PC-3 (cell line): ENCODE data around the gene PCNT. TPM values are rescaled to one million over a fixed set of nuclear protein-coding genes. Genes with fewer than 3 reads are reported as not detected.
A peak's percentile ranks its signal among the peaks of the same experiment; 100 is the strongest.

ENCODE experiments used
- ATAC-seq: fragments of 200-7000 bp; cut with Tn5 transposase; 2 replicates; pipeline ENCODE4 v1.9.1; 2020; ENCODE audit warnings: mild to moderate bottlenecking, moderate library complexity
- BruUV-seq: library from RNA; stranded (reverse); fragments of 400-500 nt; replicated peaks from 2 replicates; lab custom pipeline; 2021; lab: Mats Ljungman, UMichigan
- CTCF ChIA-PET: fragments of 300-600 bp; sonication (Branson Sonifier 250); formaldehyde crosslinking; loops from one replicate; lab custom pipeline; 2022; ENCODE audit warnings: antibody characterized with exemption; lab: Charles Lee
- POLR2A ChIA-PET: fragments of 300-600 bp; sonication (Branson Sonifier 250); formaldehyde crosslinking; loops from one replicate; lab custom pipeline; 2022; ENCODE audit warnings: antibody characterized with exemption; ENCODE audit not compliant: unreplicated experiment; lab: Charles Lee
- DNase-seq: peaks from one replicate; pipeline ENCODE4 v3.0.0-alpha.2; 2015
- H2AFZ ChIP-seq: fragments of 300-600 bp; sonication (generic); 2 replicates; pipeline ENCODE4 v1.6.0; 2016; ENCODE audit warnings: antibody characterized with exemption, low read length
- H3F3A ChIP-seq: fragments of 300-600 bp; sonication (generic); one replicate; pipeline ENCODE4 v1.6.0; 2017; ENCODE audit warnings: antibody characterized with exemption, low read length, control low read depth, mild to moderate bottlenecking; ENCODE audit not compliant: unreplicated experiment
- H3K27ac ChIP-seq: fragments of 300-600 bp; sonication (generic); 2 replicates; pipeline ENCODE4 v1.5.1; 2016; ENCODE audit warnings: mild to moderate bottlenecking, low read length
- H3K27me3 ChIP-seq: fragments of 300-600 bp; sonication (generic); 2 replicates; pipeline ENCODE4 v1.6.1; 2016; ENCODE audit warnings: low read length, mixed read lengths
- H3K36me3 ChIP-seq: fragments of 300-600 bp; sonication (generic); 2 replicates; pipeline ENCODE4 v1.6.1; 2016; ENCODE audit warnings: low read depth, mixed run types, low read length, mixed read lengths
- H3K4me1 ChIP-seq: fragments of 300-600 bp; sonication (generic); 2 replicates; pipeline ENCODE4 v1.5.1; 2016; ENCODE audit warnings: low read length; ENCODE audit not compliant: insufficient read depth
- H3K4me2 ChIP-seq: fragments of 300-600 bp; sonication (generic); 2 replicates; pipeline ENCODE4 v1.6.0; 2016; ENCODE audit warnings: low read length
- H3K4me3 ChIP-seq: fragments of 300-600 bp; sonication (generic); 2 replicates; pipeline ENCODE4 v1.5.1; 2016; ENCODE audit warnings: mild to moderate bottlenecking, low read length, mixed read lengths
- H3K79me2 ChIP-seq: fragments of 300-600 bp; sonication (generic); 2 replicates; pipeline ENCODE4 v1.6.1; 2017; ENCODE audit warnings: low read length, mixed read lengths
- H3K9ac ChIP-seq: fragments of 300-600 bp; sonication (generic); 2 replicates; pipeline ENCODE4 v1.6.0; 2016; ENCODE audit warnings: mild to moderate bottlenecking, low read length
- H3K9me2 ChIP-seq: fragments of 300-600 bp; sonication (generic); replicated peaks from 2 replicates; pipeline ENCODE4 v1.6.1; 2016; ENCODE audit warnings: mixed run types, low read length, mixed read lengths
- H3K9me3 ChIP-seq: fragments of 300-600 bp; sonication (generic); 2 replicates; pipeline ENCODE4 v1.6.1; 2016; ENCODE audit warnings: low read length, mixed read lengths
- H4K20me1 ChIP-seq: fragments of 300-600 bp; sonication (generic); 2 replicates; pipeline ENCODE4 v1.6.1; 2016; ENCODE audit warnings: low read length, mixed read lengths
- EZH2 ChIP-seq: fragments of 300-600 bp; sonication (generic); IDR thresholded peaks from one replicate; pipeline ENCODE4 v1.6.1; 2017; ENCODE audit warnings: antibody characterized with exemption, mild to moderate bottlenecking, low read length; ENCODE audit not compliant: unreplicated experiment
- EZH2phosphoT487 ChIP-seq: fragments of 300-600 bp; sonication (generic); IDR thresholded peaks from 2 replicates; pipeline ENCODE4 v1.6.1; 2018; ENCODE audit warnings: mild to moderate bottlenecking, antibody characterized with exemption, low read length, borderline replicate concordance
- intact Hi-C: fragments of 100-400 bp; cut with micrococcal nuclease; formaldehyde crosslinking; loops from 2 replicates; pipeline ENCODE4 v1.9.0; 2023
- total RNA-seq: library from RNA; depleted of rRNA; stranded (reverse); fragments of >200 nt; gene quantifications from 2 replicates; pipeline ENCODE4 v1.2.3, GENCODE V29; 2014
- TF ChIP-seq, protein P1 (sequence below): fragments of 300-600 bp; sonication (generic); conservative IDR thresholded peaks from 2 replicates; pipeline ENCODE4 v1.5.1; 2017; ENCODE audit warnings: antibody characterized with exemption, low read depth, mild to moderate bottlenecking, low read length

PCNT gene
- total RNA-seq, 1 experiment from 2014 or later, result 51.4 TPM

DNA sequence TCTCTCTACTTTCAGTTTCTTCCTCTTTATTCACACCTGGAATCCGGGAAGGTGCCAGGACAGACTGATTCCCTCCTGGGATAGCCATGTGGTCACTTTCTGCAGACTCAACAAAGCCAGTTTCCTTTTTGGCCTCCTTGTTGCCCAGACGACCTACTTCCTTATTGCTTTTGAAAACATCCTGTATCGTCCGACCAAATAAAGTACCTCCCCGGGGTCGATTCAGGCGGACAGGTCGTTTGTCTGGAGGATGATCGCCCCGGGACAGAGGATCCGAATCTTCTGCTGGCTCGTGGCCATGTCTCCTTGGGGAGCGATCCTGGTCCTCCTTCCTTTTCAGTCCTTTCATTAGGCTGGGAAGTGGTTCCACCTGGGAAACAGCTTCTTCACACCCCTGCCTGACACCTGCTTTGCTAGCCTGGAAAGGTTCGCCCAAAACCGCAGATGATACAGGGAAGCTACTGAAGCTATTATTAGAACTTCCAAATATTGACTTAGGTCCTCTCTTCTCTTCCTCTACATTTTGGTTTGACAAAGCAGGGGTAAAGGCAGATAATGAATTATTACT is 39.8 kb upstream of the PCNT start:
- Histone ChIP-seq H3K4me3 (peak overlapping the region; percentile 75), H3K4me1 (peaks cover 30% of the 10 kb centered on the region), H4K20me1 (no peaks in the 10 kb centered on the region), H3K79me2 (peaks cover 57% of the 10 kb centered on the region), H3K36me3 (peaks cover 15% of the 10 kb centered on the region), H3K9ac (peak overlapping the region; percentile 34), H3F3A (no peaks in the 10 kb centered on the region), H3K27me3 (no peaks in the 10 kb centered on the region), H3K9me3 (no peaks in the 10 kb centered on the region), H2AFZ (peak overlapping the region; percentile 25; the same call in 1 of the 2 replicates), H3K9me2 (no peaks in the 10 kb centered on the region), H3K27ac (no peak overlapping the region), H3K4me2 (peak overlapping the region; percentile 84)
- ATAC-seq, result 0 out of 2 replicates have a peak, but pooled peaks have one; percentile 3
- POLR2A ChIA-PET, result interaction anchor here (0.6 kb wide), 1 partner anchor 43 kb away, joined by 3 read pairs; no protein-coding TSS in a partner anchor
- DNase-seq, result peak; percentile 42
- CTCF ChIA-PET, result no interaction called here
- intact Hi-C loops, result loop anchor here (1.0 to 2.0 kb wide), 2 partner anchors 15 to 57 kb away; no protein-coding TSS in a partner anchor
- TF ChIP-seq EZH2, result no peak
- TF ChIP-seq EZH2phosphoT487, result no peak
- no TSS peak for BruUV-seq

DNA sequence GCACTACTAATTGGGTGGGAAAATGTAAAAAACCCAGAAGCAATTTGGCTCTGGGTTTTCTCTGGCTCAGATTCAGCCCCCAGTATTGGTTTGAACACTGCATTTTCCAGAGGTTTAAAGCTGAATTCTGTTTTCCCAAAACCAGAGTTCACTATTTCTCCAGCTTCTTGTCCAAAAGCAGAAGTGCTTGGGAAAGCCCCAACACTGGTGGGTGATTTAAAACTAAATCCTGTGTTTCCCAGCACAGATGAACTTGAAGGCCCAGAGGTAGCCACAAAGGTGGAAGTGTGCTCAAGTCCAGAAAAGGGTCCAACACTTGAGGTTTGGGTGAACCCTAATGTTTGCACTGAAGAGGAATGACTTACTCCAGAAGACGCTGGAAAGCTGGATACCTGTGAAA is 39.2 kb upstream of the PCNT start:
- ChIA-PET POLR2A (interaction anchor here (0.6 kb wide), 1 partner anchor 44 kb away, joined by 3 read pairs; no protein-coding TSS in a partner anchor), CTCF (interaction anchor here (0.6 kb wide), 1 partner anchor 30 kb away, joined by 3 read pairs; no protein-coding TSS in a partner anchor)
- Histone ChIP-seq H3K9me2 (no peaks in the 10 kb centered on the region), H3K27ac (no peak overlapping the region), H3K36me3 (peaks cover 10% of the 10 kb centered on the region), H3K9ac (peak overlapping the region; percentile 34; the same call in 1 of the 2 replicates), H3K4me3 (peak overlapping the region; percentile 75), H3K4me1 (peaks cover 30% of the 10 kb centered on the region), H3K79me2 (peaks cover 59% of the 10 kb centered on the region), H3F3A (no peaks in the 10 kb centered on the region), H3K9me3 (no peaks in the 10 kb centered on the region), H4K20me1 (no peaks in the 10 kb centered on the region), H3K27me3 (no peaks in the 10 kb centered on the region), H3K4me2 (peak overlapping the region; percentile 84), H2AFZ (no peak overlapping the region)
- no peak for DNase-seq
- intact Hi-C loops, result loop anchor here (1.0 to 5.0 kb wide), 3 partner anchors 15 to 137 kb away; no protein-coding TSS in a partner anchor
- ATAC-seq, result no peak
- BruUV-seq, result no TSS peak
- no peak for TF ChIP-seq EZH2
- TF ChIP-seq, protein P1, sequence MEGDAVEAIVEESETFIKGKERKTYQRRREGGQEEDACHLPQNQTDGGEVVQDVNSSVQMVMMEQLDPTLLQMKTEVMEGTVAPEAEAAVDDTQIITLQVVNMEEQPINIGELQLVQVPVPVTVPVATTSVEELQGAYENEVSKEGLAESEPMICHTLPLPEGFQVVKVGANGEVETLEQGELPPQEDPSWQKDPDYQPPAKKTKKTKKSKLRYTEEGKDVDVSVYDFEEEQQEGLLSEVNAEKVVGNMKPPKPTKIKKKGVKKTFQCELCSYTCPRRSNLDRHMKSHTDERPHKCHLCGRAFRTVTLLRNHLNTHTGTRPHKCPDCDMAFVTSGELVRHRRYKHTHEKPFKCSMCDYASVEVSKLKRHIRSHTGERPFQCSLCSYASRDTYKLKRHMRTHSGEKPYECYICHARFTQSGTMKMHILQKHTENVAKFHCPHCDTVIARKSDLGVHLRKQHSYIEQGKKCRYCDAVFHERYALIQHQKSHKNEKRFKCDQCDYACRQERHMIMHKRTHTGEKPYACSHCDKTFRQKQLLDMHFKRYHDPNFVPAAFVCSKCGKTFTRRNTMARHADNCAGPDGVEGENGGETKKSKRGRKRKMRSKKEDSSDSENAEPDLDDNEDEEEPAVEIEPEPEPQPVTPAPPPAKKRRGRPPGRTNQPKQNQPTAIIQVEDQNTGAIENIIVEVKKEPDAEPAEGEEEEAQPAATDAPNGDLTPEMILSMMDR, result no peak
- TF ChIP-seq EZH2phosphoT487, result no peak

DNA sequence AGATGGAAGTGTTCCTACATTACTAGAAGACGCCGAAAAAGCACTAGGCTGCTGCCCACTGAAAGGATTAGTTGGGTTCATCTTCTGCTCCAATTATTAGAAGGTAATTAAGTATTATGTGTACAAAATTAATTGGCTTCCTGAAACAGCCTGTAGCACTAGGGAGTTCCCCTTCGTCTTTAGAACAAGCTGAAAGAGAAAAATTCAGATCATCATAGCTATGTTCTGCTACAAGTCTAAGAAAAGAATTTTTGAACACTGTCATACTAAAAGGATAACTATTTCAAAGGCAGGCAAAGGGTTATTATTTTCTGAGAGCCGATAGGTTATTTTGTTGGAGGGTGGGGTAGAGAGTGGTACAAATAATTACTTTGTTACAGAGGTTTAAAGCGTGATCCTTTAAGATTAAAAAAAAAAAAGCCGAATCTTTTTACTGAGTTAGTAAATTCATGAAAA is 38.7 kb upstream of the PCNT start, which contains the start of gene MCM3AP:
Gene MCM3AP (minus strand): TSS at position 406 of the 456 bp plus-strand sequence. CDS start 325 bp downstream, at position 81.
- Histone ChIP-seq H4K20me1 (no peaks in the 10 kb centered on the region), H3K36me3 (peaks cover 8% of the 10 kb centered on the region), H3K9ac (peak within 1 kb of the TSS; percentile 94), H2AFZ (peak within 1 kb of the TSS; percentile 66), H3K27me3 (no peaks in the 10 kb centered on the region), H3K27ac (peak within 1 kb of the TSS; percentile 84), H3K9me3 (no peaks in the 10 kb centered on the region), H3K9me2 (no peaks in the 10 kb centered on the region), H3K4me2 (peak within 1 kb of the TSS; percentile 84), H3K79me2 (peaks cover 61% of the 10 kb centered on the region), H3K4me3 (peak within 1 kb of the TSS; percentile 75), H3K4me1 (peaks cover 30% of the 10 kb centered on the region), H3F3A (no peaks in the 10 kb centered on the region)
- BruUV-seq, result TSS peak; percentile 58
- no peak for DNase-seq
- TF ChIP-seq EZH2, result no peak
- TF ChIP-seq, protein P1, result no peak
- no peak for TF ChIP-seq EZH2phosphoT487
- ChIA-PET POLR2A (no interaction called here), CTCF (interaction anchor here (0.6 to 1.5 kb wide), 3 partner anchors 15 to 40 kb away, joined by 3 read pairs; a partner anchor contains a TSS)
- ATAC-seq, result no peak
- intact Hi-C loops, result loop anchor here (2.0 to 5.0 kb wide), 2 partner anchors 58 to 138 kb away; no protein-coding TSS in a partner anchor
